NT2/D1 (cell line): ENCODE measurements around the gene SBK2.

Experiments used
- SUZ12 ChIP-seq: IDR thresholded peaks from 2 replicates; pipeline ENCODE4 v1.6.1; 2011; ENCODE audit not compliant: insufficient read length, insufficient read depth; ENCODE audit errors: extremely low read depth
- YY1 ChIP-seq: IDR thresholded peaks from 2 replicates; pipeline ENCODE4 v1.6.1; 2011; ENCODE audit not compliant: insufficient read length, insufficient read depth
- ZNF274 ChIP-seq: IDR thresholded peaks from 2 replicates; pipeline ENCODE4 v1.6.1; 2011; ENCODE audit warnings: mild to moderate bottlenecking, low read depth, low read length

GRCh38 chr19:55481148-55481793 is 55.7 kb downstream of the SBK2 start:
- TF ChIP-seq YY1: no peak
- TF ChIP-seq ZNF274: no peak
- TF ChIP-seq SUZ12: no peak
